H1 (cell line): ENCODE results near the gene HOMER1. TPM values are rescaled to one million over a fixed set of nuclear protein-coding genes. Genes with fewer than 3 reads are reported as not detected.

Experiments
- CBX8 ChIP-seq: fragments of 300-800, 300-1000 bp; sonication (generic); IDR thresholded peaks from 2 replicates; pipeline ENCODE4 v1.7.1; 2016; ENCODE audit warnings: low read depth, low read length, borderline replicate concordance
- GABPA ChIP-seq: IDR thresholded peaks from 2 replicates; pipeline ENCODE4 v1.6.1; 2011; ENCODE audit warnings: mild to moderate bottlenecking, low read length, moderate library complexity, borderline replicate concordance; ENCODE audit not compliant: insufficient read depth
- KDM4A ChIP-seq: IDR thresholded peaks from one replicate; pipeline ENCODE4 v1.7.1; 2012; ENCODE audit warnings: low read depth, mild to moderate bottlenecking, moderate library complexity, low read length, inconsistent platforms; ENCODE audit not compliant: severe bottlenecking
- POLR2A ChIP-seq, 2 experiments: IDR thresholded peaks; 1 replicate in 1 of 2; 2 replicates in 1 of 2; pipeline ENCODE4 v1.6.1; 2011; ENCODE audit warnings: low read depth in 2 of 2, low read length in 2 of 2, mild to moderate bottlenecking in 2 of 2; ENCODE audit errors: control extremely low read depth in 1 of 2
- SP2 ChIP-seq: IDR thresholded peaks from 2 replicates; pipeline ENCODE4 v1.6.1; 2012; ENCODE audit warnings: mild to moderate bottlenecking, low read length, inconsistent platforms
- TAF1 ChIP-seq: IDR thresholded peaks from 2 replicates; pipeline ENCODE4 v1.6.1; 2011; ENCODE audit warnings: mild to moderate bottlenecking, low read depth, low read length
- ZNF274 ChIP-seq: IDR thresholded peaks from 2 replicates; pipeline ENCODE4 v1.7.0; 2012; ENCODE audit warnings: low read length, borderline replicate concordance; ENCODE audit errors: extremely low read depth
- polyA plus RNA-seq, 7 experiments: library from polyadenylated mRNA; depleted of rRNA in 3 of 7; stranded (reverse) in 5 of 7; unstranded in 2 of 7; fragments of >200 nt in 5 of 7; fragments of 200-250 nt in 2 of 7; gene quantifications; 1 replicate in 5 of 7; 2 replicates in 1 of 7; 4 replicates in 1 of 7; pipeline versions ENCODE4 v1.2.1 to v1.2.3, GENCODE V29; 2011 to 2013; ENCODE audit warnings: missing spikeins in 2 of 7, mixed read lengths in 2 of 7
- total RNA-seq: library from RNA; stranded (reverse); fragmentation: NEBNext Ultra II Directional; extraction: Animal tissue kit (Norgen Biotek cat#: 25700); gene quantifications from 2 replicates; pipeline ENCODE4 v1.2.1, GENCODE V29; 2021
- TF ChIP-seq, protein P1 (sequence below), 3 experiments: IDR thresholded peaks; 1 replicate in 2 of 3; 2 replicates in 1 of 3; pipeline versions ENCODE4 v1.5.1 to v1.6.1; 2011; ENCODE audit warnings: low read length in 3 of 3, mild to moderate bottlenecking in 3 of 3, inconsistent platforms in 2 of 3, low read depth in 1 of 3, moderate library complexity in 1 of 3; ENCODE audit not compliant: insufficient read depth in 1 of 3; ENCODE audit errors: control extremely low read depth in 1 of 3
- TF ChIP-seq, protein P2 (sequence below): IDR thresholded peaks from 2 replicates; pipeline ENCODE4 v1.6.1; 2011; ENCODE audit warnings: low read depth, mild to moderate bottlenecking, low read length; ENCODE audit not compliant: insufficient read depth

HOMER1 gene
- total and polyA plus RNA-seq, 2 of the 8 experiments (the other 6 are each of a cell fraction or from before 2014, with no cell fraction given), result 6.4 to 57.9 TPM

DNA sequence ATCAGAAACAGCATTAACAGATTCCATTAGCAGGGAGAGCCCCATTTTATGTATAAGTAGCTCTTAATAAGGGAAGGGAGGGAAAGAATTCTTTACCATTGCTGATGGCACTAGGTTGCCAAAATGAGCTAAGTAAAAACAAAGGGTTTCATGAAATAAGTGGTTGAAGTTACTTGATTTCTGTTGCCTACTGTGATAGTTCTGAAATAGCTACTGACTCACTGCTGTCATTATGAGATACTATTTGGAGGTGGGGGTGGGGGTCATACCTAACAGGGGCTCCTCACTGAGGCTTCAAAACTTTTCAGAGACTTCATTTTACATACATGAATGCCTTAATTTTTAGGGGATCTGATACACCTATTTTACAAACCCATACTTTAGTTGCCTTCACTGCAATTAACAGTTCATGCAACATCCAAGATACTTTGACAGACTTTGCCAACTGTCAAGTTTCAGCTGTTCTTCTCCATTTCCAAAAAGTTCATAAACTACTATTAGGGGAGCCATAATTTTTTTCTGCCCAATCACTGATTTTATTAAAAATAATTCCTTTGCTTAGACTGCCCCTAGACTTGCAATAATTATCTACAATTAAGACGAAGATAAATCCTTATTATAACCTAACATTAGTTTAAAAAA is 4.6 kb downstream of the HOMER1 start (continued):
- TF ChIP-seq, protein P1, sequence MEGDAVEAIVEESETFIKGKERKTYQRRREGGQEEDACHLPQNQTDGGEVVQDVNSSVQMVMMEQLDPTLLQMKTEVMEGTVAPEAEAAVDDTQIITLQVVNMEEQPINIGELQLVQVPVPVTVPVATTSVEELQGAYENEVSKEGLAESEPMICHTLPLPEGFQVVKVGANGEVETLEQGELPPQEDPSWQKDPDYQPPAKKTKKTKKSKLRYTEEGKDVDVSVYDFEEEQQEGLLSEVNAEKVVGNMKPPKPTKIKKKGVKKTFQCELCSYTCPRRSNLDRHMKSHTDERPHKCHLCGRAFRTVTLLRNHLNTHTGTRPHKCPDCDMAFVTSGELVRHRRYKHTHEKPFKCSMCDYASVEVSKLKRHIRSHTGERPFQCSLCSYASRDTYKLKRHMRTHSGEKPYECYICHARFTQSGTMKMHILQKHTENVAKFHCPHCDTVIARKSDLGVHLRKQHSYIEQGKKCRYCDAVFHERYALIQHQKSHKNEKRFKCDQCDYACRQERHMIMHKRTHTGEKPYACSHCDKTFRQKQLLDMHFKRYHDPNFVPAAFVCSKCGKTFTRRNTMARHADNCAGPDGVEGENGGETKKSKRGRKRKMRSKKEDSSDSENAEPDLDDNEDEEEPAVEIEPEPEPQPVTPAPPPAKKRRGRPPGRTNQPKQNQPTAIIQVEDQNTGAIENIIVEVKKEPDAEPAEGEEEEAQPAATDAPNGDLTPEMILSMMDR (IDR thresholded peaks at IDR 0.05; ENCODE audit: control extremely low read depth in 1 of 3, insufficient read depth in 1 of 3, low read depth in 1 of 3, low read length in 3 of 3), result no peak
- TF ChIP-seq GABPA (no peak), POLR2A (IDR thresholded peaks at IDR 0.05; ENCODE audit: control extremely low read depth in 1 of 2, low read depth in 2 of 2, low read length in 2 of 2) (no peak), CBX8 (no peak), ZNF274 (no peak), TAF1 (no peak), KDM4A (no peak), SP2 (no peak)
- TF ChIP-seq, protein P2, sequence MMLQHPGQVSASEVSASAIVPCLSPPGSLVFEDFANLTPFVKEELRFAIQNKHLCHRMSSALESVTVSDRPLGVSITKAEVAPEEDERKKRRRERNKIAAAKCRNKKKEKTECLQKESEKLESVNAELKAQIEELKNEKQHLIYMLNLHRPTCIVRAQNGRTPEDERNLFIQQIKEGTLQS, result no peak
